Measurements from ENCODE around the gene PBXIP1. TPM values are rescaled to one million over a fixed set of nuclear protein-coding genes. Genes with fewer than 3 reads are reported as not detected.

Gene PBXIP1
- total and polyA plus RNA-seq, 2 of the 13 experiments (the other 11 are each of a cell fraction or from before 2014, with no cell fraction given): 16.3 to 31.9 TPM

DNA sequence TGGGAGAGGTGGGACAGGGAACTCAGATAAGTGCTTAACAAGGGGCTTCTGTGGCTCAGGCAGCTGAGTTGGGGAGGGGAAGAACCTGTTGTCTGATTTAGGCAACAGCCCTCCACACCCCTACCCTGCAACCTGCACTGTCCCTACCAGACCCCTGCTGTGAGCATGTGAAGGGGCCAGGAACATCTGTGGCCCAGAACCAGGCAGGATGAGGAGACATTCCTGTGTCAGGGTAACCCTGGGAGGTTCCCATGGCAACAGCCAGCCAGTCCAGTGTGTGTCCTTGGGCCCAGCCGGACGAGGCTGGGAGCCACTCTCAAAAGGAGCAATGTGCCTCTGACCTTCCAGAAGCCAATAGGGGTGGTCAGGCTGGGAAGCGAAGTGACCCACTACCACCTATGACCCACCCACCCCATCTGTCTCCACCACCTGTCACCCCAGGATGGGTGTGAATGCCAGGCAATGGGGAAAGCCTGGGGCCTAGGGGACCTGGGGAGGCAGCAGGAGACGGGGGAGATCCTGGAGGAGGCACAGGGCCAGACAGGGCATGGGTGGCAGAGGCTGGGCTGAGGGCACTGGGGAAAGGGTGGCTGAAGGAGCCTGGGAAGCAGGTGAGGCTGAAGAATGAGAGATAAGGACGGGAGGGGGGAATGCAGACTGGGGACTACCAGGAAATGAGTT is 14.4 kb downstream of the PBXIP1 start (continued):
- TF ChIP-seq, protein P1, sequence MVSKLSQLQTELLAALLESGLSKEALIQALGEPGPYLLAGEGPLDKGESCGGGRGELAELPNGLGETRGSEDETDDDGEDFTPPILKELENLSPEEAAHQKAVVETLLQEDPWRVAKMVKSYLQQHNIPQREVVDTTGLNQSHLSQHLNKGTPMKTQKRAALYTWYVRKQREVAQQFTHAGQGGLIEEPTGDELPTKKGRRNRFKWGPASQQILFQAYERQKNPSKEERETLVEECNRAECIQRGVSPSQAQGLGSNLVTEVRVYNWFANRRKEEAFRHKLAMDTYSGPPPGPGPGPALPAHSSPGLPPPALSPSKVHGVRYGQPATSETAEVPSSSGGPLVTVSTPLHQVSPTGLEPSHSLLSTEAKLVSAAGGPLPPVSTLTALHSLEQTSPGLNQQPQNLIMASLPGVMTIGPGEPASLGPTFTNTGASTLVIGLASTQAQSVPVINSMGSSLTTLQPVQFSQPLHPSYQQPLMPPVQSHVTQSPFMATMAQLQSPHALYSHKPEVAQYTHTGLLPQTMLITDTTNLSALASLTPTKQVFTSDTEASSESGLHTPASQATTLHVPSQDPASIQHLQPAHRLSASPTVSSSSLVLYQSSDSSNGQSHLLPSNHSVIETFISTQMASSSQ (IDR thresholded peaks at IDR 0.05; ENCODE audit: low read depth): no peak
- TF ChIP-seq, protein P1 (CRISPR knock-in tag; IDR thresholded peaks at IDR 0.05; ENCODE audit: borderline replicate concordance): no peak
- TF ChIP-seq NCOR1 (IDR thresholded peaks at IDR 0.05; ENCODE audit: borderline replicate concordance, low read length) (no peak), NFATC3 (CRISPR knock-in tag; IDR thresholded peaks at IDR 0.05) (no peak), ZNF12 (CRISPR knock-in tag; IDR thresholded peaks at IDR 0.05) (no peak), ZNF670 (CRISPR knock-in tag; IDR thresholded peaks at IDR 0.05; ENCODE audit: borderline replicate concordance) (no peak), ZFP36 (IDR thresholded peaks at IDR 0.05; ENCODE audit: borderline replicate concordance, low read depth, low read length, partially characterized antibody) (no peak), ATF7-NPFF (CRISPR knock-in tag; IDR thresholded peaks at IDR 0.05; ENCODE audit: low read depth) (no peak), ZNF775 (CRISPR knock-in tag; IDR thresholded peaks at IDR 0.05; ENCODE audit: borderline replicate concordance) (no peak), CHCHD3 (CRISPR knock-in tag; IDR thresholded peaks at IDR 0.05) (no peak), MAFG (CRISPR knock-in tag; IDR thresholded peaks at IDR 0.05) (no peak), SP1 (IDR thresholded peaks at IDR 0.05) (no peak), SP1 (CRISPR knock-in tag; IDR thresholded peaks at IDR 0.05) (no peak)
- TF ChIP-seq, protein P2, sequence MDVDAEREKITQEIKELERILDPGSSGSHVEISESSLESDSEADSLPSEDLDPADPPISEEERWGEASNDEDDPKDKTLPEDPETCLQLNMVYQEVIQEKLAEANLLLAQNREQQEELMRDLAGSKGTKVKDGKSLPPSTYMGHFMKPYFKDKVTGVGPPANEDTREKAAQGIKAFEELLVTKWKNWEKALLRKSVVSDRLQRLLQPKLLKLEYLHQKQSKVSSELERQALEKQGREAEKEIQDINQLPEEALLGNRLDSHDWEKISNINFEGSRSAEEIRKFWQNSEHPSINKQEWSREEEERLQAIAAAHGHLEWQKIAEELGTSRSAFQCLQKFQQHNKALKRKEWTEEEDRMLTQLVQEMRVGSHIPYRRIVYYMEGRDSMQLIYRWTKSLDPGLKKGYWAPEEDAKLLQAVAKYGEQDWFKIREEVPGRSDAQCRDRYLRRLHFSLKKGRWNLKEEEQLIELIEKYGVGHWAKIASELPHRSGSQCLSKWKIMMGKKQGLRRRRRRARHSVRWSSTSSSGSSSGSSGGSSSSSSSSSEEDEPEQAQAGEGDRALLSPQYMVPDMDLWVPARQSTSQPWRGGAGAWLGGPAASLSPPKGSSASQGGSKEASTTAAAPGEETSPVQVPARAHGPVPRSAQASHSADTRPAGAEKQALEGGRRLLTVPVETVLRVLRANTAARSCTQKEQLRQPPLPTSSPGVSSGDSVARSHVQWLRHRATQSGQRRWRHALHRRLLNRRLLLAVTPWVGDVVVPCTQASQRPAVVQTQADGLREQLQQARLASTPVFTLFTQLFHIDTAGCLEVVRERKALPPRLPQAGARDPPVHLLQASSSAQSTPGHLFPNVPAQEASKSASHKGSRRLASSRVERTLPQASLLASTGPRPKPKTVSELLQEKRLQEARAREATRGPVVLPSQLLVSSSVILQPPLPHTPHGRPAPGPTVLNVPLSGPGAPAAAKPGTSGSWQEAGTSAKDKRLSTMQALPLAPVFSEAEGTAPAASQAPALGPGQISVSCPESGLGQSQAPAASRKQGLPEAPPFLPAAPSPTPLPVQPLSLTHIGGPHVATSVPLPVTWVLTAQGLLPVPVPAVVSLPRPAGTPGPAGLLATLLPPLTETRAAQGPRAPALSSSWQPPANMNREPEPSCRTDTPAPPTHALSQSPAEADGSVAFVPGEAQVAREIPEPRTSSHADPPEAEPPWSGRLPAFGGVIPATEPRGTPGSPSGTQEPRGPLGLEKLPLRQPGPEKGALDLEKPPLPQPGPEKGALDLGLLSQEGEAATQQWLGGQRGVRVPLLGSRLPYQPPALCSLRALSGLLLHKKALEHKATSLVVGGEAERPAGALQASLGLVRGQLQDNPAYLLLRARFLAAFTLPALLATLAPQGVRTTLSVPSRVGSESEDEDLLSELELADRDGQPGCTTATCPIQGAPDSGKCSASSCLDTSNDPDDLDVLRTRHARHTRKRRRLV (CRISPR knock-in tag; IDR thresholded peaks at IDR 0.05): no peak
- TF ChIP-seq, protein P3, sequence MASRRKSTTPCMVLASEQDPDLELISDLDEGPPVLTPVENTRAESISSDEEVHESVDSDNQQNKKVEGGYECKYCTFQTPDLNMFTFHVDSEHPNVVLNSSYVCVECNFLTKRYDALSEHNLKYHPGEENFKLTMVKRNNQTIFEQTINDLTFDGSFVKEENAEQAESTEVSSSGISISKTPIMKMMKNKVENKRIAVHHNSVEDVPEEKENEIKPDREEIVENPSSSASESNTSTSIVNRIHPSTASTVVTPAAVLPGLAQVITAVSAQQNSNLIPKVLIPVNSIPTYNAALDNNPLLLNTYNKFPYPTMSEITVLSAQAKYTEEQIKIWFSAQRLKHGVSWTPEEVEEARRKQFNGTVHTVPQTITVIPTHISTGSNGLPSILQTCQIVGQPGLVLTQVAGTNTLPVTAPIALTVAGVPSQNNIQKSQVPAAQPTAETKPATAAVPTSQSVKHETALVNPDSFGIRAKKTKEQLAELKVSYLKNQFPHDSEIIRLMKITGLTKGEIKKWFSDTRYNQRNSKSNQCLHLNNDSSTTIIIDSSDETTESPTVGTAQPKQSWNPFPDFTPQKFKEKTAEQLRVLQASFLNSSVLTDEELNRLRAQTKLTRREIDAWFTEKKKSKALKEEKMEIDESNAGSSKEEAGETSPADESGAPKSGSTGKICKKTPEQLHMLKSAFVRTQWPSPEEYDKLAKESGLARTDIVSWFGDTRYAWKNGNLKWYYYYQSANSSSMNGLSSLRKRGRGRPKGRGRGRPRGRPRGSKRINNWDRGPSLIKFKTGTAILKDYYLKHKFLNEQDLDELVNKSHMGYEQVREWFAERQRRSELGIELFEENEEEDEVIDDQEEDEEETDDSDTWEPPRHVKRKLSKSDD (CRISPR knock-in tag; IDR thresholded peaks at IDR 0.05; ENCODE audit: low read depth): no peak
- TF ChIP-seq, protein P4, sequence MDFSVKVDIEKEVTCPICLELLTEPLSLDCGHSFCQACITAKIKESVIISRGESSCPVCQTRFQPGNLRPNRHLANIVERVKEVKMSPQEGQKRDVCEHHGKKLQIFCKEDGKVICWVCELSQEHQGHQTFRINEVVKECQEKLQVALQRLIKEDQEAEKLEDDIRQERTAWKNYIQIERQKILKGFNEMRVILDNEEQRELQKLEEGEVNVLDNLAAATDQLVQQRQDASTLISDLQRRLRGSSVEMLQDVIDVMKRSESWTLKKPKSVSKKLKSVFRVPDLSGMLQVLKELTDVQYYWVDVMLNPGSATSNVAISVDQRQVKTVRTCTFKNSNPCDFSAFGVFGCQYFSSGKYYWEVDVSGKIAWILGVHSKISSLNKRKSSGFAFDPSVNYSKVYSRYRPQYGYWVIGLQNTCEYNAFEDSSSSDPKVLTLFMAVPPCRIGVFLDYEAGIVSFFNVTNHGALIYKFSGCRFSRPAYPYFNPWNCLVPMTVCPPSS (IDR thresholded peaks at IDR 0.05): no peak
